ENCODE measurements around the gene KIF7.

Gene KIF7

GRCh38 chr15:89669309-89669865 lies 14.1 kb upstream of the KIF7 start:
- DNase-seq (ENCODE audit: low read depth in 2 of 2) = no peak

- no peak for DNase-seq (ENCODE audit: low read depth in 2 of 2)
Observed at GRCh38 chr15:89668171-89668570, 12.9 kb upstream of the KIF7 start.

DNA sequence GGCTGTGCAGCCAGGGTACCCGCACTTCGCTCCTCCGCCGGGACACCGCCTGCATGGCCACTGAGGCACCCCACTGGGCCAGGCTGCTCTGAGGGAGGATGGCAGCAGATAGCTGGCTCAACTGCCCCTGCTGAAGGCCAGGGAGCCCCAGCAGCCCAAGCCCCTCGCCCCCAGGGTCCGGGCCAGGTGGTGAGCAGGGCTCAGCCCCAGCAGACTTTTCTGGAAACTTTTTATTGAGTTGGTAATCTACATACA lies 12.4 kb upstream of the KIF7 start:
- DNase-seq (ENCODE audit: low read depth in 2 of 2) = no peak

DNA sequence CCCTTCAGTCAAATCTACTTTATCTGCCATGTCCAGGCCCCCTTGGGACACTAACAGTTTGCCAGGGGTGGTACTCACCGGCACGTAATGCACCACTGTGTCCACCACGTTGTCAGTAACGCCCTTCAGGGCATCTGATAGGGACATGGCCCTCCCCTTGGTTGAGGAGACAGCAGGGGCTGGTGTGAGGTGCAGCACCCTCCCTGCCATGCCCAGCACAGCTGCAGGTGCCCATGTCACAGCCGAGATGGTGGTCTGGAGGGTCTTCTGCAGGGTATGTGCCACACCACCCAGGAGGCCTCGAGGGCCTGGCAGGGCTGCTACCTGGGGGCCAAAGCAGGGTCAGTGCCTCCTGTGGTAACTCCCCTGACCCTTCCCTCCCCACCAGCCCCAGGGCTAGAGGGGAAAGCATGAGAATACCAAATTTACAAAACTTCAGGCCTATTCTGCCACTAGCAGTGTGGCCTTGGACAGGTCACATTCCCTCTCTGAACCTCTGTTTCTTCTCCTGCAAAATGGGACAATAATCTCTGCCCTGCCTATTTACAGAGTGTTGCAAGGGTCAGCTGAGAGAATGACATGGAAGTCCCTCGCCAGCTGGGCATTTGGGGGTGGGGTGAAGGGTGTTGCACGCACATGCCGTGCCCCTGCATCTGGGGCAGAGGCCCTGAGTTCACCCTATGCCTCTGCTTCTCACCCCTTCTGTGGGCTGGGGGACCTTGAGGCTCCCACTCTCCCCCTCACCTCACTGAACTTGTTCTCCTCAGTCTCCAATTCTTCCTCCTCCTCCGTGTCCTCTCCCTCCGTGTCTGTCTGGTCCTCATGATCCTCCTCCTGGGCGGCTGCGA lies 11.8 kb upstream of the KIF7 start:
- no peak for DNase-seq (ENCODE audit: low read depth in 2 of 2)

- DNase-seq (ENCODE audit: low read depth in 2 of 2) = no peak
Observed at GRCh38 chr15:89666184-89666857, 11.1 kb upstream of the KIF7 start.

- DNase-seq (ENCODE audit: low read depth in 2 of 2) = no peak
Observed at GRCh38 chr15:89665449-89666181, 10.3 kb upstream of the KIF7 start.

GRCh38 chr15:89664441-89665350 lies 9.4 kb upstream of the KIF7 start:
- DNase-seq (ENCODE audit: low read depth in 2 of 2) = no peak

DNA sequence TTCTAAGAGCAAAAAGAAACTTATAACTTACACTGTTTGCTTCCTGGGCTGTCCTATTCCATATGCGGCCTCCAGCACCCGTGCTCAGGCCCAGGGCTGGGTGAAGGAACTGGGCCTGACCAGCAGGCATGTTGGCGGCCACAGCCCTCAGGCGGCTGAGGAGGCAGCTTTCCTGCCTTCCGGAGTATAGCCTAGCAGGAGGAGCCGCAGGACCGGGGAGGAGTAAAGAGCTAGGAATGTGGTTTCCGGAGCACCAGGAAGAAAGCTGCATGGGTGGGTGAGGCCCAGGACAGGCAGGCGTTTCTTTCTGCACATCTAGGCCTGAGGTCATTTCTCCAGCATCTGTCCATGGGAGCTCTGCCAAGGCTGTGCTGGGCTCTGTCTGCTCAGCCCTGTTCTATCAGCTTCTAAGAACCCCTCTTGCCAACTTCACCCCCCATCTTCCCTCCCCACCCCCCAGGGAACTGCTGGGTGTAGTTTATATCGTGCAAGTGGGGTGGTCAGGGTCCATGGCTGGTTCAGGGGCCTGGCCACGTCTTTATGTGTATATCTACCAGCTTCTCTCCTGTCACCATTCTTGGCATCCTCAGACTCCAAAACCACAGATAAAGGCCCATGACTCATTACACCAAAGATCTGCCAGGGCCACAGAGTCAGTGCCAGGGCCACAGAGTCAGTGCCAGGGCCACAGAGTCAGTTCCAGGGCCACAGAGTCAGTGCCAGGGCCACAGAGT lies 7.8 kb upstream of the KIF7 start:
- DNase-seq (ENCODE audit: low read depth in 2 of 2) = no peak

GRCh38 chr15:89660556-89660955 lies 5.3 kb upstream of the KIF7 start:
- no peak for DNase-seq (ENCODE audit: low read depth in 2 of 2)

DNA sequence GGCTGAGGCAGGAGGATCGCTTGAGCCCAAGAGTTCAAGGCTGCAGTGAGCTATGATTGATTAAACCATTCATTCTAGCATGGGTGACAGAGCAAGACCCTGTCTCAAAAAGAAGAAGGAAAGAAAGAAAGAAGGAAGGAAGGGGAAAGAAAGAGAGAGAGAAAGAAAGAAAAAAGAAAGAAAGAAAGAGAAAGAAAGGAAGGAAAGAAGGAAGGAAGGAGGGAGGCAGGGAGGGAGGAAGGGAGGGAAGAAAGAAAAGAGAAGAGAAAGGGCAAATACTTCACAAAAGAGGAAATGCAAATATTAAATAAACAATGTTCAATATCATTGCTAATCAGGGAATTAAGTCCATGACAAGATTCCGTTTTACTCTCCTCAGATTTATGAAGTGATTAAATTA lies 4.0 kb upstream of the KIF7 start:
- no peak for DNase-seq (ENCODE audit: low read depth in 2 of 2)

GRCh38 chr15:89657686-89658200 lies 2.5 kb upstream of the KIF7 start:
- DNase-seq (ENCODE audit: low read depth in 2 of 2) = no peak

GRCh38 chr15:89656116-89656815 lies 999 bp upstream of the KIF7 start:
- DNase-seq (ENCODE audit: low read depth in 2 of 2) = no peak

GRCh38 chr15:89654301-89654761 lies 936 bp downstream of the KIF7 start:
- no peak for DNase-seq (ENCODE audit: low read depth in 2 of 2)

- DNase-seq (ENCODE audit: low read depth in 2 of 2) = no peak
Observed at GRCh38 chr15:89653578-89653977, 1.7 kb downstream of the KIF7 start.

DNA sequence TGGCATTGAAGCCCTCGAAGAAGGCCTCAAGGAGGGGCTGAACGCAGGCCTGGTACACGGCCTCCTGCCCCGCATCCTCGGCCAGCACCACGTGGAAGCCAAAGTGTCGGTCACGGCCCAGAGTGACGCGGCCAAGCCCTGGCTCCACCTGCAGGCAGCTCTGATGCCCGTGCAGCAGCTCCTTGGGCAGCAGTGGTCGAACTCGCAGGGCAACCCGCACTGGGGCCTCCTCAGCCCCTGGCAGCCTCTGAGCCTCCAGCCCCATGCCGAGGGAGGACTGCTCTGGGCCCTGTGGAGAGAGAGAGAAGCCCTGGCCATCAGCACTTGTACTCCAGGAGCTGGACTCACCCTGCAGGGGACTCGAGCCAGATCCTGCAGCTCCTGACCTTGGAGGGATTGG lies 2.6 kb downstream of the KIF7 start:
- DNase-seq (ENCODE audit: low read depth in 2 of 2) = no peak

- no peak for DNase-seq (ENCODE audit: low read depth in 2 of 2)
Observed at GRCh38 chr15:89652131-89652530, 3.1 kb downstream of the KIF7 start.

DNA sequence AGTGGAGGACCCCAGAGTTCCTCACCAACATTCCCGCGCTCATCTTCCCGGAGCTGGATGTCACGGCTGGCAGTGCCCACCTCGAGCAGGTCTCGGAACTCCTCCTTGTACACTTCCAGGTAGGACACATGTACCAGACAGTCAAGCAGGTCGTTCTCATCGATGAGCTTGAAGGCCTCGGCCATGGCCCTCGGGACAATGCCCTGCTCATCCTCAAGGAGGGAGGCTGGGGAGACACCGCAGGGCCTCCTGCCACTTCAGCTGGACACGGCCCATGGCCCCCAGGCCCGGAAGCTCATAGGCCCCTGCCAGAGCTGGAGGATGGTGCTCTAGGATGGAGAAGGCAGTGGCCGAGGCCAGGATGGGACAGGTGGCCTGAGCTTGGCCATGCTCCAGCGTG lies 5.6 kb downstream of the KIF7 start:
- DNase-seq (ENCODE audit: low read depth in 2 of 2) = no peak

- no peak for DNase-seq (ENCODE audit: low read depth in 2 of 2)
Observed at GRCh38 chr15:89649013-89649625, 6.1 kb downstream of the KIF7 start.

Measured in stimulated activated CD8-positive, alpha-beta memory T cell treated with anti-CD3 and anti-CD28 coated beads, Interleukin-2, amount 100 ng/mL, for 48 hours (primary cell).